HUES64 (cell line): Measurements from ENCODE around the gene SLC12A2.

ENCODE experiments used
- H3K27ac ChIP-seq: 2 replicates; pipeline ENCODE4 v1.7.0; 2013; ENCODE audit warnings: low read depth, low read length, inconsistent platforms
- H3K27me3 ChIP-seq: 2 replicates; pipeline ENCODE4 v1.6.1; 2013; ENCODE audit warnings: mild to moderate bottlenecking, low read length; ENCODE audit not compliant: insufficient read depth
- H3K36me3 ChIP-seq: 2 replicates; pipeline ENCODE4 v1.6.1; 2013; ENCODE audit warnings: mild to moderate bottlenecking, low read length; ENCODE audit not compliant: insufficient read depth
- H3K4me1 ChIP-seq: 2 replicates; pipeline ENCODE4 v1.6.1; 2013; ENCODE audit warnings: mild to moderate bottlenecking, low read length, moderate library complexity; ENCODE audit not compliant: insufficient read depth
- H3K4me3 ChIP-seq: 2 replicates; pipeline ENCODE4 v1.5.1; 2013; ENCODE audit warnings: mild to moderate bottlenecking, low read length, moderate library complexity
- H3K9ac ChIP-seq: 2 replicates; pipeline ENCODE4 v1.6.1; 2013; ENCODE audit warnings: mild to moderate bottlenecking, low read depth, low read length
- H3K9me3 ChIP-seq: 2 replicates; pipeline ENCODE4 v1.6.1; 2013; ENCODE audit warnings: low read depth, low read length; ENCODE audit not compliant: insufficient read depth
- WGBS: fragments of 150-250, 120-280 bp; methylation state at CpG from one replicate; pipeline ENCODE4 v1.1.7; 2013; ENCODE audit warnings: missing lambda C conversion rate; 5-methylcytosine and 5-hydroxymethylcytosine counted together

SLC12A2 gene

DNA sequence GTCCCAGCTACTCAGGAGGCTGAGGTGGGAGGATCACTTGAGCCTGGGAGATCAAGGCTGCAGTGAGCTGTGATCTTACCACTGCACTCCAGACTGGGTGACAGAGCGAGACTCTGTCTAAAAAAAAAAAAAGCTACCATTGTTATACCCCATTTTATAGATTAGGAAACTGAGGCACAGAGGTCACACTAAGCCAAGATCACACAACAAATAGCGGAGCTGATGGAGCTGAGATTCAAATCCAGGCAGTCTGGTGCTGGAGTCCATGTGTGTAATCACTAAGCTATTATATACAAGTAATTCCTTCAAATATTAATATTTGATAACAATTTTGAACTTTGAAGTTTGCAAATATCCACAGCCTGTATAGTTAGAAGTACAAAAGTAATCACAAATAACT, 6.0 kb upstream of the SLC12A2 start:
- peaks cover 3% of the 10 kb centered on the region; the same call in 1 of the 2 replicates for H3K27me3 ChIP-seq
- H3K9me3 ChIP-seq, result no peaks in the 10 kb centered on the region
- H3K36me3 ChIP-seq, result no peaks in the 10 kb centered on the region
- H3K4me3 ChIP-seq, result no peak overlapping the region
- no peaks in the 10 kb centered on the region for H3K4me1 ChIP-seq
- 83% methylated on average over 2 of the region's 2 CpGs for WGBS
- no peak overlapping the region for H3K27ac ChIP-seq
- no peak overlapping the region for H3K9ac ChIP-seq

DNA sequence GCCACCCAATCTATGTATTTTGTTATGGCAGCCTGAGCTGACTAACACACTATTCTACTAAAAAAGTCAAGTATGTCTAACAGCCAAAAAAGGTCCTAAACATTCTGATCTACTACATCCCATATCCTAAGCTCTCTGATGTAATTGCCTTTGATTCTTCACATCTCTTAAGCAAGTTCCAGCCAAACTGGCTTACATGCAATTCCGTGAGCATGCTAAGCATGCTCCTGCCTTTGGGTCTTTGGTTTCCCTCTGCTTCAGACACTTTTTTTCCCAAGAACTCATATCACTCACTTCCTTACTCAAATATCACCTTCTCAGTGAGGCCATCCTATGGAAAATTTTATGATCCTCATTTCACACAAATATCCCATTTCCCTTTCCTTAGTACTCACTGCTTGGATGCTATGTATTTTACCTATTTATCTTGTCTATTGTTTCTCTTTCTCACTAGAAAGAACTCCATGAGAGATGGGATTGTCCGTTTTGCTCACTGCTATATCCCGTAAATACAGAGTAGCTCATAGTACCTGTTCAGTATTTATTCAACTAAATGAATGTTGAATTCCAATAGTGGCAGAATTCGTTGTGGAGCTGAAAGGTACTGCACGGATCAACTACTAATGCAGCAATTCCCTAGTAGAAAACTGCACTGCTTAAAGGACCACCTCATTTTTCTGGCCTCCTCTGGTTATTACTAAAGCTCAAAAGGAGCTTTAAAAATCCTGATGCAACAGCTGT, 2.3 kb upstream of the SLC12A2 start:
- no peak overlapping the region for H3K27ac ChIP-seq
- H3K27me3 ChIP-seq, result peaks cover 24% of the 10 kb centered on the region
- H3K4me3 ChIP-seq, result no peak overlapping the region
- H3K9me3 ChIP-seq, result no peaks in the 10 kb centered on the region
- WGBS, result 88% methylated on average over 4 of the region's 5 CpGs
- no peaks in the 10 kb centered on the region for H3K36me3 ChIP-seq
- H3K9ac ChIP-seq, result no peak overlapping the region
- peaks cover 4% of the 10 kb centered on the region; the same call in 1 of the 2 replicates for H3K4me1 ChIP-seq

DNA sequence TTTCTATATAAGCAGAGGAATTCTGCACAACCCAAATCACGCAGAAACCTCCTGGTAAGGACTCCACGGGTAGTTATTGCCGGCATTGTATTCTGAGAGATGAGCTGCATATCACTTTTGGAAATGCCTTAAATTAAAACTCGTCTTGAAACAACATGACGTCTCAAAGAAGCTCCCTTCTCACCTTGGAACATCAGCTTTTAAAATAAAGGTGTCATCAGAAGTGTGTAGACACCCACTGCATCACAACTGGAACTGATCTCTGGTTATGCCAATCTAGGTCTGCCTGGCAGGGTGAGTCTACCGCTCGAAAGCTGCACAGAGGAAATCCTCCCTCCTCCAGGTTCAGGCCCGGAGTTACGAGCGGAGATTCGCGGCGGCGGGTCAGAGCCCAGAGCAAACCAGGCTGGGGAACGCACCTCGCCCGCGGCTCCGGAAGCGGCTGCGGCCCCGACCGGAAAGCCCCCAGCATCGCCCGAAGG, 974 bp upstream of the SLC12A2 start:
- Histone ChIP-seq H3K4me3 (peak overlapping the region; percentile 84), H3K36me3 (no peaks in the 10 kb centered on the region), H3K9me3 (no peaks in the 10 kb centered on the region), H3K9ac (peak overlapping the region; percentile 86), H3K27ac (no peak overlapping the region), H3K4me1 (peaks cover 4% of the 10 kb centered on the region; the same call in 1 of the 2 replicates), H3K27me3 (peaks cover 31% of the 10 kb centered on the region)
- 12% methylated on average over 25 of the region's 25 CpGs for WGBS

DNA sequence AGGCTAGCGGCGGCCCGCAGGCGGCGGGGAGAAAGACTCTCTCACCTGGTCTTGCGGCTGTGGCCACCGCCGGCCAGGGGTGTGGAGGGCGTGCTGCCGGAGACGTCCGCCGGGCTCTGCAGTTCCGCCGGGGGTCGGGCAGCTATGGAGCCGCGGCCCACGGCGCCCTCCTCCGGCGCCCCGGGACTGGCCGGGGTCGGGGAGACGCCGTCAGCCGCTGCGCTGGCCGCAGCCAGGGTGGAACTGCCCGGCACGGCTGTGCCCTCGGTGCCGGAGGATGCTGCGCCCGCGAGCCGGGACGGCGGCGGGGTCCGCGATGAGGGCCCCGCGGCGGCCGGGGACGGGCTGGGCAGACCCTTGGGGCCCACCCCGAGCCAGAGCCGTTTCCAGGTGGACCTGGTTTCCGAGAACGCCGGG, 253 bp downstream of the SLC12A2 start:
- Histone ChIP-seq H3K27me3 (peaks cover 31% of the 10 kb centered on the region), H3K9me3 (no peaks in the 10 kb centered on the region), H3K9ac (peak overlapping the region; percentile 86), H3K4me1 (peaks cover 4% of the 10 kb centered on the region; the same call in 1 of the 2 replicates), H3K27ac (peak overlapping the region; percentile 51; the same call in 1 of the 2 replicates), H3K4me3 (peak overlapping the region; percentile 84), H3K36me3 (no peaks in the 10 kb centered on the region)
- WGBS, result under 1% methylated on average over 53 of the region's 53 CpGs

DNA sequence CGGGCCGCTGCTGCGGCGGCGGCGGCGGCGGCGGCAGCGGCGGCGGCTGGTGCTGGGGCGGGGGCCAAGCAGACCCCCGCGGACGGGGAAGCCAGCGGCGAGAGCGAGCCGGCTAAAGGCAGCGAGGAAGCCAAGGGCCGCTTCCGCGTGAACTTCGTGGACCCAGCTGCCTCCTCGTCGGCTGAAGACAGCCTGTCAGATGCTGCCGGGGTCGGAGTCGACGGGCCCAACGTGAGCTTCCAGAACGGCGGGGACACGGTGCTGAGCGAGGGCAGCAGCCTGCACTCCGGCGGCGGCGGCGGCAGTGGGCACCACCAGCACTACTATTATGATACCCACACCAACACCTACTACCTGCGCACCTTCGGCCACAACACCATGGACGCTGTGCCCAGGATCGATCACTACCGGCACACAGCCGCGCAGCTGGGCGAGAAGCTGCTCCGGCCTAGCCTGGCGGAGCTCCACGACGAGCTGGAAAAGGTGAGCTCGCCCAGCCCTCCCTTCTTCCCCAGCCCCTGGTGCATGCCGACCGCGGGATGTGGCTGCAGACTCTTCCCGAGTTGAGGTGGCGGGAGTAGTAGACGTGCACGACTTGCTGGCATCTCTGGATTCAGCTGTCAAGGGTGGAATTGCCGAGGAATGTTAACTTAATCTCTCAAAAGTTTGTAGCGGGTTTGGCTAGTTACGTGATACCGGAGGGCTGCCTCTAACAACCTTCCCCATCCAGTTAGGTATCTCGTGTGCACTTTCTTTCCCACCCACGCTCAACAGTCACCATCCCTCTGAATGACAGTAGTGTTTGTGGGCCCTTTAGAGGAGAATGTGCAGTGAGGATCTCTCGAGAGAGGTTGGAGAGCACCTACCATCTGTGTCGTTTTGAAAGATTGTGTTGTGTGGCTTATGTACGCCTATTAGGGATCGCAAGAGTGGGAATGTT, 932 bp downstream of the SLC12A2 start:
- H3K27ac ChIP-seq, result no peak overlapping the region
- no peaks in the 10 kb centered on the region for H3K36me3 ChIP-seq
- H3K9ac ChIP-seq, result peak overlapping the region; percentile 86
- H3K9me3 ChIP-seq, result no peaks in the 10 kb centered on the region
- peak overlapping the region; percentile 84 for H3K4me3 ChIP-seq
- 2% methylated on average over 70 of the region's 71 CpGs for WGBS
- peaks cover 31% of the 10 kb centered on the region for H3K27me3 ChIP-seq
- H3K4me1 ChIP-seq, result peaks cover 4% of the 10 kb centered on the region; the same call in 1 of the 2 replicates

DNA sequence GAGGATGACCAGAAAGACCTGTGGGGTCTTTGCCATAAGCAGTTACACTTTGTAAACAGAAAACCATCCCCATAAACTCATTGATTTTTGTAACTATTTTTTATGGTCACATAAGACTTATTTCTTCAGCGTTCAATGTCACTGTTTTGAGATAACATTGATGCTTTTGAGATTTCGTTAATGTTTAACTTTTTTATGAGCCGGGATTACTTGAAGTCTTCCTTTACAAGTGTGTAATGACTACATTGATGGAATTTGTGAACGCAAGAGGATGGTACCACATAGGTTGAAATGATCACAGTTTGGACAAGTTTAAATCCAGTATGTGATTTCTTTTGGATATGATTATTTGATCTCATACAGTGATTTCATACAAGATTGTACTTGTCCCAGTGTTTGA, 1.8 kb downstream of the SLC12A2 start:
- peaks cover 31% of the 10 kb centered on the region for H3K27me3 ChIP-seq
- H3K36me3 ChIP-seq, result no peaks in the 10 kb centered on the region
- WGBS, result 86% methylated on average over 4 of the region's 4 CpGs
- H3K9ac ChIP-seq, result no peak overlapping the region
- peak overlapping the region; percentile 84 for H3K4me3 ChIP-seq
- H3K4me1 ChIP-seq, result peaks cover 4% of the 10 kb centered on the region; the same call in 1 of the 2 replicates
- H3K9me3 ChIP-seq, result no peaks in the 10 kb centered on the region
- H3K27ac ChIP-seq, result no peak overlapping the region

DNA sequence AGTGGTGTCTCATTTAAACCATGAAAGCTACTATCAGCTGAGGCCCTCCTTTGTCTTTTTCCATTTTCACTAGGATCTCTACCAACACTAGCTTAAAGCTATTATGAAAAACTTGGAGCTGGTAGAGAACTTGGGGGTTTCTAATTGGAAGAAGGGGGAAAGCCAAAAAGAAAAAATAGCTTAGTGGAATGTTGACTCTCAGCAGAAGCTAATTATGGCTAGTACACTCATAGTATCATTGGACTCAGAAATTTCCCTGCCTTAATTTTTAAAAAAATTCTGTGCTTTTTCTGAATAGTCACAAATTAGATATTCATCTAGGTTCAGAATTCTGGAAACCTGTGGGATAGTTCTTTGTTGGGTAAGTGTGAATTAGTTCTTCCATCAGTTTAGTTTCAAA, 8.0 kb downstream of the SLC12A2 start:
- no peak overlapping the region for H3K4me3 ChIP-seq
- H3K9ac ChIP-seq, result no peak overlapping the region
- peaks cover 4% of the 10 kb centered on the region for H3K27me3 ChIP-seq
- no peaks in the 10 kb centered on the region for H3K4me1 ChIP-seq
- H3K27ac ChIP-seq, result no peak overlapping the region
- no peaks in the 10 kb centered on the region for H3K36me3 ChIP-seq
- peaks cover 3% of the 10 kb centered on the region for H3K9me3 ChIP-seq

DNA sequence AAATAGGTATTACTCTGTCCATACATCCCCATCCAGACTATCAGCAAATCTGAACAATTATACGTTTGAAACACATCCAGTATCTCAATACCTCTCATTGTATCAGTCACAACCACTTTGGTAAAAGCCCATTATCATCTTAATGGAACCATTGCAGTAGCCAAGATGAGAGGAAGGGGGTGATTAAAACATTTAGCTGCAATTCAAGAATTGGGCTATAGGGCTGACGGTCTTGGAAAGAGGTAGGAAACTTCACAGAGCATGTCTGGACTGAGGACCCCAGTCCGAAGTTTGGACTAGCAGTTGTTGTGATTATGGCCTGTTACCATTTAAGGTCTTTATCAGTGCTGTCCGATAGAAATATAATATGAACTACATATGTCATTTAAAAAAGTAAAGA, 8.6 kb downstream of the SLC12A2 start:
- no peaks in the 10 kb centered on the region for H3K36me3 ChIP-seq
- 91% methylated on average over 3 of the region's 4 CpGs for WGBS
- no peaks in the 10 kb centered on the region for H3K27me3 ChIP-seq
- peaks cover 9% of the 10 kb centered on the region for H3K9me3 ChIP-seq
- H3K27ac ChIP-seq, result no peak overlapping the region
- no peak overlapping the region for H3K9ac ChIP-seq
- no peak overlapping the region for H3K4me3 ChIP-seq
- no peaks in the 10 kb centered on the region for H3K4me1 ChIP-seq

DNA sequence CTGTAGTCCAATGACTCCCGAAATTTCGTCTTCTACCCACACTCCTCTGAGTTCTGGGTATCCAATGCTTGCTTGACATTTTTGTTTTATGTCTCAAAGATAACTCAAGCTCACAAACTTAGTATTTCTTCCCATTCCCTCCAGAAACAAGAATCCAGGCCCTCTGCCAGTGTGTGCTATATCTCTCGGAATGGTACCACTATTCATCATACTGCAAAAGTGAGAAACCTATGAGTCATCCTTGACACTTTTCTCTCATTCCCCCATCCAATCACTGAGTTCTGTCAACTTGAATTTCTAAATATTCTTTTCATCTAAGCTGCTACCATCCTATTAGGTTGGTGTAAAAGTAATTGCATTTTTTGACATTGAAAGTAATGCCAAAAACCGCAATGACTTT, 9.8 kb downstream of the SLC12A2 start:
- no peaks in the 10 kb centered on the region for H3K27me3 ChIP-seq
- H3K4me3 ChIP-seq, result no peak overlapping the region
- WGBS, result 92% methylated on average over 4 of the region's 4 CpGs
- H3K36me3 ChIP-seq, result no peaks in the 10 kb centered on the region
- H3K27ac ChIP-seq, result no peak overlapping the region
- H3K9me3 ChIP-seq, result peaks cover 21% of the 10 kb centered on the region
- no peaks in the 10 kb centered on the region for H3K4me1 ChIP-seq
- no peak overlapping the region for H3K9ac ChIP-seq

DNA sequence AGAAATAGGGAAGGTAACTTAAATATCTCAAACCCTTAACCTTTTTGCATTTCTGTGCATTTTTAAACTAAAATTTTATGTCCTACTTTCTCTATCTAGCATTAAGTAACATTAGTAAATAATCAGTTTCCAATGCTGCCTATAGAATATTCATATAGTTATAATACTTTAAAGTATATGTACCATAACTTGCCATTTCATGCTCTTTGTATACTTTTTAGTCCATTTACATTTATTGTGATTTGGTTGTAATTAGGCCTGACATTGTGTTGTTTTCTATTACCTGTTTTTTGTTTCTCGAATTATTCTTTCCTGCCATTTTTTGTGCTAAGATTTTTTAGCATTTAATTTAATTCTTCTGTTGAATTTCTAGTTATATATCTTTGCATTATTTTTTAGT, 13.7 kb downstream of the SLC12A2 start:
- Histone ChIP-seq H3K4me3 (no peak overlapping the region), H3K9me3 (peaks cover 21% of the 10 kb centered on the region), H3K9ac (no peak overlapping the region), H3K36me3 (no peaks in the 10 kb centered on the region), H3K4me1 (0 out of 2 replicates have a peak, but pooled peaks cover 2% of the 10 kb centered on the region), H3K27ac (no peak overlapping the region), H3K27me3 (no peaks in the 10 kb centered on the region)
- no CpG with 5 or more reads among the region's 1 CpG for WGBS

DNA sequence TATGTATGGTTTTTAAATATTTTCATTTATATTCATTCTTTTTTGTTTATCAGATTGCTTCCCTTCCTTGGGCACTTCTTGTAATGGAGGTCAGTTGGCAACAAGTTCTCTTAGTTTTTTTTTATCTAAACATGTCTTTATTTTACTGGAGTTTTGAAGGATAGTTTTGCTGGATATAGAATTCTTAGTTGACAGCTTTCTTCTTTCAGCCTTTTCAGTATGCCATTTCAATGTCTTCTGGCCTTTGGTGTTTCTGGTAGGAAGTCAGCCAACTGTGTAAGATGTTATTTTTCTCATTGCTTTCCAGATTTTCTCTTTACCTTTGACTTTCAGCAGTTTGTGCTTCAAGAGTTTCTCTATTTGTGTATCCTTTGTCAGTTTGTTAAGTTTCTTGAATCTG, 14.2 kb downstream of the SLC12A2 start:
- no peak overlapping the region for H3K9ac ChIP-seq
- H3K4me1 ChIP-seq, result 0 out of 2 replicates have a peak, but pooled peaks cover 2% of the 10 kb centered on the region
- no peaks in the 10 kb centered on the region for H3K36me3 ChIP-seq
- peaks cover 21% of the 10 kb centered on the region for H3K9me3 ChIP-seq
- H3K4me3 ChIP-seq, result no peak overlapping the region
- H3K27ac ChIP-seq, result no peak overlapping the region
- H3K27me3 ChIP-seq, result no peaks in the 10 kb centered on the region
